ENCODE results near the gene MROH8. TPM values are rescaled to one million over a fixed set of nuclear protein-coding genes. Genes with fewer than 3 reads are reported as not detected.

The MROH8 gene
- total RNA-seq, result 5.3 TPM

DNA sequence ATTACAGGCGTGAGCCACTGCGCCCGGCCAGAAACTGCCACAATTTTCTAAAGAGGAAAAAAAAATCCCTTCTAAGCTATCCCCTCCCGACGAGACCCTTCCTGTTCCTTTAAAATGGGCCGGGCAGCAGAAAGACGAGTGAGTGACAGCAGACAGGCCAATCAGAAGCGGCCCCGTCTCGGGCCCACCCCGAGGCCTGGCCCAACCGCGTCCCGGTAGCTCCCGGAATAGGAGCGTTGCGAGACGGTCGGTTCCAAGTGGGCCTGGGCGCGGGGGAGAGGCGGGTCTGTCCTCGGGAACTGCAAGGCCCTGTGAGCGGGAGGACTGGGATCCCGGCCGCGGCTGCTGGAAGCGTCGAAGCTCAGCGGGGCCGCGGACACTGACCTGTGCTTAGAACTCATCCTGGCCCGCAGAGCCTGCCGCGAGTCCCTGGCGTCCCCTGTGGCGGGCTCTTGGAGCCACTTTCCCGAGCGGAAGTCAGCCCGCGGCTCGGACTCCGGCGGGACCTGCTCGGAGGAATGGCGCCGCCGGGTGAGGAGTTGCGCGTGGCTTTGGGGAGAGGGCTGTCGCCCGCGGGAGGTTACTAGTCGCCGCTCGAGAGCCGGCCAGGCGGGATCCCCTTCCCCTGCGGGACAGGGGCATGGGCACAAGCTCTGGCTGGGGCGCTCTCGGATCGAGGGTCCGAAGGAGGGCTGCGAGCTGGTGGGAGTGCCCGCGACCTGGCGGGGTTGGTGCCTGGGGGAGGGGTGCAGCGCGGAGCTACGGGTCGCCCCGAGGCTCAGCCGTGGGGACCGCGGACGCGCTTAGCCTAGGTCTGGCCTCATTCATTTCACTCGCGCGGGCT lies at the start of gene MROH8, which contains the start of gene RPN2:
TSS of gene MROH8 (minus strand) at position 710 of the 844 bp plus-strand sequence.
TSS of gene RPN2 (plus strand) at position 492 of the 844 bp plus-strand sequence. CDS start at position 519, 27 bp downstream.
- peak; percentile 90 to 92 for DNase-seq (ENCODE audit: low spot score in 2 of 2)
- FAIRE-seq, result peak; percentile 34

- FAIRE-seq, result no peak
- DNase-seq (ENCODE audit: low spot score in 2 of 2), result no peak
Measured at GRCh38 chr20:37228656-37229055, 49.3 kb upstream of the MROH8 start.

GRCh38 chr20:37228082-37228481 lies 48.7 kb upstream of the MROH8 start:
- no peak for DNase-seq (ENCODE audit: low spot score in 2 of 2)
- FAIRE-seq, result no peak

- FAIRE-seq, result no peak
- DNase-seq (ENCODE audit: low spot score in 2 of 2), result no peak
Measured at GRCh38 chr20:37226889-37227288, 47.5 kb upstream of the MROH8 start.

- no peak for FAIRE-seq
- DNase-seq (ENCODE audit: low spot score in 2 of 2), result no peak
Measured at GRCh38 chr20:37225146-37225545, 45.8 kb upstream of the MROH8 start.

- FAIRE-seq, result no peak
Measured at GRCh38 chr20:37223053-37223452, 43.7 kb upstream of the MROH8 start.

GRCh38 chr20:37222086-37222485 lies 42.7 kb upstream of the MROH8 start:
- FAIRE-seq (no peak), DNase-seq (ENCODE audit: low spot score in 2 of 2) (no peak)

More at GRCh38 chr20:37223053-37223452, 43.7 kb upstream of the MROH8 start:
- no peak for DNase-seq (ENCODE audit: low spot score in 2 of 2)

- no peak for FAIRE-seq
- no peak for DNase-seq (ENCODE audit: low spot score in 2 of 2)
Measured at GRCh38 chr20:37220731-37221130, 41.4 kb upstream of the MROH8 start.

- DNase-seq (ENCODE audit: low spot score in 2 of 2) (no peak), FAIRE-seq (no peak)
Measured at GRCh38 chr20:37219751-37220668, 40.7 kb upstream of the MROH8 start.

DNA sequence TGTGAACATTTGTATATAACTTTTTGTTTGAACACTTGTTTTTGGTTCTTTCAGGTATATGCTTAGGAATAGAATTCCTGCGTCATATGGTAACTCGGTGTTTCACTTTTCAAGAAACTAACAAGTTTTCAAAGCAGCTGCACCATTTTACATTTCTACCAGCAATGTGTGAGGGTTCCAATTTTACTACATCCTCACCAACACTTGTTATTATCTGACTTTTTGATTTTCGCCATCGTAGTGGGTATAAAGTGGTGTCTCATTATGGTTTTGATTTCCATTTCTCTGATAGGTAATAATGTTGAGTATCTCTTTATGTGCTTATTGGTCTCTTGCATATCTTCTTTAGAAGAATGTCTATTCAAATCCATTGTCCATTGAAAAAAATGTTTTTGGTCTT lies 39.6 kb upstream of the MROH8 start:
- FAIRE-seq (no peak), DNase-seq (ENCODE audit: low spot score in 2 of 2) (no peak)

DNA sequence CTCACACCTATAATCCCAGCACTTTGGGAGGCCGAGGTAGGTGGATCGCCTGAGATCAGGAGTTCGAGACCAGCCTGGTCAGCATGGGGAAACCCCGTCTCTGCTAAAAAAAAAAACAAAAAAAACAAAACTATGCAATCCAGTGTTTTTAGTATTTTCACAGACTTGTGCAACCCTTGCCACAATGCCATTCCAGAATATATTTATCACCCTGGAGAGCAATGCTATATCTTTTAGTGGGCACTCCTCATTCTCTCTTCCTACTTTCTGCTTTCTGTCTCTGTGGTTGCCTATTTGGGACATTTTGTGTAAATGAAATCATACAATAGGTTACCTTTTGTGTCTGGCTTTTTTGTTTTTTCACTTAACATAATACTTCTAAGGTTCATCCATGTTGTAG lies 39.1 kb upstream of the MROH8 start:
- no peak for FAIRE-seq

DNA sequence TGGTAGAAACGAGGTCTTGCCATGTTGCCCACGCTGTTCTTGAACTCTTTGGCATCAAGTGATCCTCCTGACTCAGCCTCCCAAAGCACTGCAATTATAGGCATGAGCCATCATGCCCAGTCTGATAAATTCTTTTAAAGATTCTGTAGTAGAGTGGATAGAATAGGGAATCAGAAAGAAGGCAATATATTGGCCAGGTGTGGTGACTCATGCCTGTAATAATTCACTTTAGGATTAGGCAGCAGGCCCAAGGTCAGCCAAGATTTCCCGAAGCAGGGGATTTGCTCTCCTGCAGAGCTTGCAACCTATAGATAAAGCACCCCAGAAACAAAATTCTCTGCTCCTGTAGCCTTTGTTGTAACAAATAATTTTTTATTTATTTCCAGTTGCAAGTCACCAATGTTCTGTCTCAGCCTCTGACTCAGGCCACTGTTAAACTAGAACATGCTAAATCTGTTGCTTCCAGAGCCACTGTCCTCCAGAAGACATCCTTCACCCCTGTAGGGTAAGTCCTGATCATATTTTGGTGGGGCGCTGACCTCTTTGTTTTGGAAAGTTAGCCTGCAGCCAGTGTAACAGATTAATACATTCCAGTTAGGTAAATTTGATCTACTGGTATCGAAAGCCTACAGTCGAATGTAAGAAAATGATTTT lies 30.4 kb upstream of the MROH8 start:
- no peak for FAIRE-seq

More for the DNA sequence above, 39.1 kb upstream of the MROH8 start:
- no peak for DNase-seq (ENCODE audit: low spot score in 2 of 2)

GRCh38 chr20:37209193-37209592 lies 29.8 kb upstream of the MROH8 start:
- FAIRE-seq (no peak), DNase-seq (ENCODE audit: low spot score in 2 of 2) (no peak)

More for the DNA sequence above, 30.4 kb upstream of the MROH8 start:
- no peak for DNase-seq (ENCODE audit: low spot score in 2 of 2)

DNA sequence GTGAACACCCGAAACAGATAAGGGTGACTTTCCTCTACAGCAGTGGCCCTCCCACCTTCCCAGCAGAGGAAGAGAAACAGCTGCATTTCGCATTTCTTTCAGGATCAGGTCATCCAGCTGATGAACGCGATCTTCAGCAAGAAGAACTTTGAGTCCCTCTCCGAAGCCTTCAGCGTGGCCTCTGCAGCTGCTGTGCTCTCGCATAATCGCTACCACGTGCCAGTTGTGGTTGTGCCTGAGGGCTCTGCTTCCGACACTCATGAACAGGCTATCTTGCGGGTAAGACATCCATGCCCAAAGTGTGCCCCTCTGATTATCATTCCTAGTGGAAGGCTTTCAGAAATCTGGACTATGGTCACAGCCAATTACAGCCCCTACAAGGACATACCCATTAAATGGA lies 27.8 kb upstream of the MROH8 start:
- FAIRE-seq (no peak), DNase-seq (ENCODE audit: low spot score in 2 of 2) (no peak)

DNA sequence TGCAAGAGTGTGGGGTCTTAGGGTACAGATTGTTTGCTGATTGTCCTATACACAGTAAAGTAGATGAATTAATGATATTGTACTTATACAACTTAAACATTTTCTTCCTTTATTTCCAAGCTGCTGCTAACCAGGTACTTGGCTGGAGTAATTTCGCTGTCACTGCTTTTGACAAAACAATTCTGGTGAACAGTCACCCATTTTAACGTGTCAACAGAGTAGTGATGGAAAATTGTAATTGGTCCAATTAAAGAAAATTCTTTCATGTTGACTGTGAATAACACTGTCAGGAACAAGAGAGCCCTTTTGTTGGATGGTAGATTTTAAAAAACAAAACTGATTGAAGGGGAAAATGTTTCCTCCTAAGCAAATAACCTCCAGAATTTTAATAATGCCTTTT lies 26.4 kb upstream of the MROH8 start:
- DNase-seq (ENCODE audit: low spot score in 2 of 2), result no peak

DNA sequence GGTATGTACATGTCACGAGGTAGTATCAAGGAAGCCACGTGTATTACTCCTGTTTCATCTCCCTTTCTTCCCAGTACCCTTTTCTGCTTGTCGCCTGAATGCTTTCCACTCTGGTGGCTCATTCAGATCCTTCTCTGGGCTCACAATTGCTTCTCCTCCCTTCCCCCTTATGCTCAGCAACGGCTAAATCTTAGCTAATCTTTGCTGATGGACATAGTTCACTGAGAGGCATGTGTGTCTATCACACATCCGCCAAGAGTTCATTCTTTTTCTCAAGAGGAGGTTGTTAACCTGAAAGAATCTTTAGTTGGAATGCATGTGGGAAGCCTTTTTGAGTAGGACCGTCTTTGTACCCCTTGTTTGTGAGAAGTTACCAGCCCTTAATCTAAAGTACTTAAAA lies 25.8 kb upstream of the MROH8 start:
- DNase-seq (ENCODE audit: low spot score in 2 of 2), result no peak
- no peak for FAIRE-seq

More for the DNA sequence above, 26.4 kb upstream of the MROH8 start:
- FAIRE-seq, result no peak

- DNase-seq (ENCODE audit: low spot score in 2 of 2) (no peak), FAIRE-seq (no peak)
Measured at GRCh38 chr20:37204056-37204455, 24.7 kb upstream of the MROH8 start.

GRCh38 chr20:37202267-37202943 lies 23.1 kb upstream of the MROH8 start:
- DNase-seq (ENCODE audit: low spot score in 2 of 2) (peak in 1 of 2 donors; percentile 45), FAIRE-seq (no peak)

- DNase-seq (ENCODE audit: low spot score in 2 of 2), result no peak
- FAIRE-seq, result no peak
Measured at GRCh38 chr20:37201827-37202162, 22.4 kb upstream of the MROH8 start.

Data from frontal cortex (tissue), 4 donors.